Activated T-helper 9 cell treated with anti-CD3 and anti-CD28 coated beads, Interleukin-2, amount 50 U/mL, for 16 hours (primary cell): Measurements from ENCODE around the gene YTHDF1.

Experiments used
- DNase-seq: peaks from one replicate; pipeline ENCODE4 v3.0.0-alpha.2; 2020; ENCODE audit warnings: low read depth

YTHDF1 gene

GRCh38 chr20:63208346-63208909 lies 7.5 kb downstream of the YTHDF1 start:
- DNase-seq = no peak

- no peak for DNase-seq
Measured at GRCh38 chr20:63206878-63207277, 9.1 kb downstream of the YTHDF1 start.

- DNase-seq = no peak
Measured at GRCh38 chr20:63205896-63206295, 10.0 kb downstream of the YTHDF1 start.

- DNase-seq = no peak
Measured at GRCh38 chr20:63204362-63204761, 11.6 kb downstream of the YTHDF1 start.

GRCh38 chr20:63202811-63203526 lies 13.0 kb downstream of the YTHDF1 start:
- DNase-seq = no peak

GRCh38 chr20:63202021-63202420 lies 13.9 kb downstream of the YTHDF1 start:
- no peak for DNase-seq

GRCh38 chr20:63198606-63199005 lies 17.3 kb downstream of the YTHDF1 start:
- DNase-seq = no peak

GRCh38 chr20:63196768-63197470 lies 19.0 kb downstream of the YTHDF1 start:
- no peak for DNase-seq

GRCh38 chr20:63194797-63195173 lies 21.1 kb downstream of the YTHDF1 start:
- DNase-seq = no peak

- DNase-seq = no peak
Measured at GRCh38 chr20:63194007-63194796, 21.7 kb downstream of the YTHDF1 start.

- no peak for DNase-seq
Measured at GRCh38 chr20:63192721-63193120, 23.2 kb downstream of the YTHDF1 start.

GRCh38 chr20:63191400-63191799 lies 24.5 kb downstream of the YTHDF1 start:
- DNase-seq = no peak

- no peak for DNase-seq
Measured at GRCh38 chr20:63190828-63191227, 25.1 kb downstream of the YTHDF1 start.

- DNase-seq = no peak
Measured at GRCh38 chr20:63189846-63190559, 25.9 kb downstream of the YTHDF1 start.

GRCh38 chr20:63189322-63189642 lies 26.6 kb downstream of the YTHDF1 start:
- no peak for DNase-seq

GRCh38 chr20:63188641-63189321 lies 27.1 kb downstream of the YTHDF1 start:
- no peak for DNase-seq

- no peak for DNase-seq
Measured at GRCh38 chr20:63188159-63188442, 27.8 kb downstream of the YTHDF1 start.

GRCh38 chr20:63187338-63188158 lies 28.4 kb downstream of the YTHDF1 start:
- DNase-seq = no peak

- no peak for DNase-seq
Measured at GRCh38 chr20:63186528-63187316, 29.2 kb downstream of the YTHDF1 start.

- DNase-seq = no peak
Measured at GRCh38 chr20:63186084-63186483, 29.8 kb downstream of the YTHDF1 start.
